PC-9 (cell line): ENCODE data around the gene USP7. TPM values are rescaled to one million over a fixed set of nuclear protein-coding genes. Genes with fewer than 3 reads are reported as not detected.

Experiments
- BruUV-seq: library from RNA; stranded (reverse); fragments of 400-500 nt; replicated peaks from 2 replicates; lab custom pipeline; 2021; lab: Mats Ljungman, UMichigan
- CTCF ChIA-PET: fragments of 300-600 bp; sonication (Branson Sonifier 250); formaldehyde crosslinking; loops from one replicate; lab custom pipeline; 2022; ENCODE audit warnings: antibody characterized with exemption; lab: Charles Lee
- POLR2A ChIA-PET: fragments of 300-600 bp; sonication (Branson Sonifier 250); formaldehyde crosslinking; loops from one replicate; lab custom pipeline; 2022; ENCODE audit warnings: antibody characterized with exemption; ENCODE audit not compliant: unreplicated experiment; lab: Charles Lee
- DNase-seq, 2 experiments: peaks; one replicate each; pipeline versions ENCODE4 v3.0.0 to v3.0.0-alpha.2; 2015 to 2022; ENCODE audit warnings: mixed read lengths in 1 of 2
- H2AFZ ChIP-seq: fragments of 200-600 bp; sonication (generic); 2 replicates; pipeline ENCODE4 v1.8.1; 2017; ENCODE audit warnings: antibody characterized with exemption
- H3F3A ChIP-seq: fragments of 200-600 bp; sonication (generic); 2 replicates; pipeline ENCODE4 v1.8.1; 2017; ENCODE audit warnings: antibody characterized with exemption, mild to moderate bottlenecking, low read depth; ENCODE audit not compliant: insufficient read depth
- H3K27ac ChIP-seq: fragments of 200-600 bp; sonication (generic); 2 replicates; pipeline ENCODE4 v1.6.1; 2016; ENCODE audit warnings: mixed run types
- H3K27me3 ChIP-seq: fragments of 200-600 bp; sonication (generic); 2 replicates; pipeline ENCODE4 v1.6.1; 2016; ENCODE audit warnings: low read depth, mixed run types; ENCODE audit not compliant: insufficient read depth
- H3K36me3 ChIP-seq: fragments of 200-600 bp; sonication (generic); 2 replicates; pipeline ENCODE4 v1.6.1; 2016; ENCODE audit warnings: low read depth, mixed run types
- H3K4me1 ChIP-seq: fragments of 200-600 bp; sonication (generic); replicated peaks from 2 replicates; pipeline ENCODE4 v1.6.1; 2016; ENCODE audit warnings: mixed run types; ENCODE audit not compliant: insufficient read depth
- H3K4me2 ChIP-seq: fragments of 200-600 bp; sonication (generic); 2 replicates; pipeline ENCODE4 v1.6.1; 2017; ENCODE audit warnings: mixed run types
- H3K4me3 ChIP-seq: fragments of 200-600 bp; sonication (generic); 2 replicates; pipeline ENCODE4 v1.6.1; 2016; ENCODE audit warnings: mixed run types
- H3K79me2 ChIP-seq: fragments of 200-600 bp; sonication (generic); 2 replicates; pipeline ENCODE4 v1.6.1; 2017; ENCODE audit warnings: low read depth, mixed run types
- H3K9me2 ChIP-seq: fragments of 200-600 bp; sonication (generic); 2 replicates; pipeline ENCODE4 v1.8.1; 2017; ENCODE audit warnings: mild to moderate bottlenecking; ENCODE audit not compliant: insufficient read depth
- H3K9me3 ChIP-seq: fragments of 200-600 bp; sonication (generic); 2 replicates; pipeline ENCODE4 v1.8.1; 2016; ENCODE audit warnings: low read depth; ENCODE audit not compliant: insufficient read depth
- H4K20me1 ChIP-seq: fragments of 200-600 bp; sonication (generic); 2 replicates; pipeline ENCODE4 v1.8.1; 2017; ENCODE audit not compliant: insufficient read depth
- CTCF ChIP-seq: fragments of 200-600 bp; sonication (generic); conservative IDR thresholded peaks from 2 replicates; pipeline ENCODE4 v1.6.1; 2017; ENCODE audit warnings: mixed run types, antibody characterized with exemption, mild to moderate bottlenecking, moderate library complexity
- EZH2 ChIP-seq: fragments of 200-600 bp; sonication (generic); IDR thresholded peaks from 2 replicates; pipeline ENCODE4 v1.8.0; 2017; ENCODE audit warnings: antibody characterized with exemption, low read depth
- intact Hi-C: fragments of 100-400 bp; cut with micrococcal nuclease; formaldehyde crosslinking; loops from one replicate; pipeline ENCODE4 v1.10.0; 2022; ENCODE audit not compliant: unreplicated experiment
- total RNA-seq: library from RNA; stranded (reverse); gene quantifications from 2 replicates; pipeline ENCODE4 v1.2.3, GENCODE V29; 2021

The USP7 gene
- total RNA-seq, 1 experiment from 2014 or later, result 167 TPM

GRCh38 chr16:8946544-8946943, 17.2 kb downstream of the USP7 start:
- H3K27me3 ChIP-seq, result no peaks in the 10 kb centered on the region
- H3K4me3 ChIP-seq, result no peak overlapping the region
- H2AFZ ChIP-seq, result no peak overlapping the region
- H3K4me1 ChIP-seq, result peaks cover 5% of the 10 kb centered on the region
- no peaks in the 10 kb centered on the region for H3K36me3 ChIP-seq
- no peak for DNase-seq
- intact Hi-C loops, result no loop called here
- no peaks in the 10 kb centered on the region for H3K9me3 ChIP-seq
- no TSS peak for BruUV-seq
- no peak overlapping the region for H3K4me2 ChIP-seq
- H3K27ac ChIP-seq, result no peak overlapping the region
- CTCF ChIA-PET, result no interaction called here
- peaks cover 100% of the 10 kb centered on the region for H3K79me2 ChIP-seq
- H3K9me2 ChIP-seq, result no peaks in the 10 kb centered on the region
- POLR2A ChIA-PET, result no interaction called here
- TF ChIP-seq EZH2 (no peak), CTCF (no peak)
- peaks cover 98% of the 10 kb centered on the region for H4K20me1 ChIP-seq
- H3F3A ChIP-seq, result no peaks in the 10 kb centered on the region

- ChIA-PET CTCF (interaction anchor here (0.7 kb wide), 1 partner anchor 63 kb away, joined by 3 read pairs; no protein-coding TSS in a partner anchor), POLR2A (no interaction called here)
- H3K4me1 ChIP-seq, result peaks cover 5% of the 10 kb centered on the region
- H3F3A ChIP-seq, result no peaks in the 10 kb centered on the region
- H3K9me2 ChIP-seq, result no peaks in the 10 kb centered on the region
- H3K4me2 ChIP-seq, result no peak overlapping the region
- H3K4me3 ChIP-seq, result no peak overlapping the region
- no TSS peak for BruUV-seq
- no peaks in the 10 kb centered on the region for H3K9me3 ChIP-seq
- no peaks in the 10 kb centered on the region for H3K36me3 ChIP-seq
- peaks cover 99% of the 10 kb centered on the region for H3K79me2 ChIP-seq
- H3K27me3 ChIP-seq, result no peaks in the 10 kb centered on the region
- H4K20me1 ChIP-seq, result peaks cover 100% of the 10 kb centered on the region
- DNase-seq, result no peak
- TF ChIP-seq CTCF, result no peak
- TF ChIP-seq EZH2, result no peak
- no peak overlapping the region for H3K27ac ChIP-seq
- intact Hi-C loops, result no loop called here
- H2AFZ ChIP-seq, result no peak overlapping the region
Observed at GRCh38 chr16:8945626-8946296, 17.9 kb downstream of the USP7 start.

GRCh38 chr16:8943966-8944759, 19.5 kb downstream of the USP7 start:
- peaks cover 99% of the 10 kb centered on the region for H3K79me2 ChIP-seq
- intact Hi-C loops, result no loop called here
- BruUV-seq, result no TSS peak
- H3F3A ChIP-seq, result no peaks in the 10 kb centered on the region
- CTCF ChIA-PET, result no interaction called here
- no peak overlapping the region for H3K4me2 ChIP-seq
- no peak overlapping the region for H2AFZ ChIP-seq
- H3K4me1 ChIP-seq, result no peaks in the 10 kb centered on the region
- no peaks in the 10 kb centered on the region for H3K36me3 ChIP-seq
- no peak overlapping the region for H3K4me3 ChIP-seq
- H3K27me3 ChIP-seq, result no peaks in the 10 kb centered on the region
- POLR2A ChIA-PET, result no interaction called here
- H3K9me3 ChIP-seq, result no peaks in the 10 kb centered on the region
- no peak overlapping the region for H3K27ac ChIP-seq
- DNase-seq, result no peak
- peaks cover 100% of the 10 kb centered on the region for H4K20me1 ChIP-seq
- TF ChIP-seq CTCF (no peak), EZH2 (no peak)
- no peaks in the 10 kb centered on the region for H3K9me2 ChIP-seq
